GM18870 (cell line): Measurements from ENCODE around the gene SKP1.

Experiments used
- ATAC-seq: cut with Tn5 transposase; IDR thresholded peaks from one replicate; pipeline ENCODE4 v1.9.1; 2021; ENCODE audit warnings: moderate library complexity; ENCODE audit not compliant: unreplicated experiment

Gene SKP1

DNA sequence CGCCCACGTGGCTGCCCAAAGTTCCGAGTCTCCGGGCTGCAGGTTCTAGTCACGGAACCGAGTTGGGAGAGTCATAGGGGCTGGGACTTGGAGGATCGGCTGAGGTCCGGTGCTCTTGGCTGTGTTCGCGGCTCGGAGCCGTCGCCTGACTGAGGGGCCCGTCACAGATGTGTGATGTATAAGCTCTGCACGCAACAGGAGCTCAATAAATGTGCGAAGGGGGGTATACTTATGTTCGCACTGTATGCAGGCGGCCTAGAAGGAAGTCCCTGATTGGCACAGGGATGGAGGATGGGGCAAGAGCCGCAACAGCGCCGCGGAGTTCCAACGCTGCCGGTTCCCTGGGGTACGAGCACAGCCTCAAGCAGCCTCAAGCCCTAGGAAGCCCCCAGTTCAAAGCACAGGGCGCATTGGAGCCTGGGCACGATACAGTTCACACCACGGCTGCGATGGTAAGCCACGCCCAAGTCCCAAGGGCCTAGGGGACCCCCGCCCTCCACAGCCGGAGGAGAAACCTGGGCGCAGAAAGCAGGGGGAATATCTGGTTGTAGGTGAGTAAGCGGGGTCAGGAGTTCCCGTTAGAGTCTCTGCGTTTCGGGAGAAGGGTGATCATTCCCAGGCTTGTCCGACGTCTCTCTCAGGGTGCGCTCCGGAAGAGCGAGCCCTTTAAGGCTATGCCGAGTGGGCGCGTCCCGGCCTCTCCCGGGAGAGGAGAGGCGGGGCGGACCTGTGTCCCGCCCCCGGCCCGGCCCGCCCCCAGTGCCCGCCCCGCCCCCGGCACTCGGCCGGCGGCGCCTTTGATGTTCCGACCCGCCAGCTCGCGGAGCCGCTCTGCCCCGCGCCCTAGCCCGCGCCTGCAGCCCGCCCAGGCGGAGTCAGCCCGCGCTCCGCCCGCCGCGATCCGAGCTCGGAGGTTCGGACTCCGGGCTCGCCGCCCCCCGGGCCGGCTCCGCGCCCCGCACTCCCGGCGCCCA, 62.6 kb downstream of the SKP1 start, which contains the start of gene TCF7:
TSS of gene TCF7 (plus strand) at position 780 of the 974 bp plus-strand sequence. CDS start 226 bp downstream, outside the sequence.
- peak; percentile 52 for ATAC-seq

DNA sequence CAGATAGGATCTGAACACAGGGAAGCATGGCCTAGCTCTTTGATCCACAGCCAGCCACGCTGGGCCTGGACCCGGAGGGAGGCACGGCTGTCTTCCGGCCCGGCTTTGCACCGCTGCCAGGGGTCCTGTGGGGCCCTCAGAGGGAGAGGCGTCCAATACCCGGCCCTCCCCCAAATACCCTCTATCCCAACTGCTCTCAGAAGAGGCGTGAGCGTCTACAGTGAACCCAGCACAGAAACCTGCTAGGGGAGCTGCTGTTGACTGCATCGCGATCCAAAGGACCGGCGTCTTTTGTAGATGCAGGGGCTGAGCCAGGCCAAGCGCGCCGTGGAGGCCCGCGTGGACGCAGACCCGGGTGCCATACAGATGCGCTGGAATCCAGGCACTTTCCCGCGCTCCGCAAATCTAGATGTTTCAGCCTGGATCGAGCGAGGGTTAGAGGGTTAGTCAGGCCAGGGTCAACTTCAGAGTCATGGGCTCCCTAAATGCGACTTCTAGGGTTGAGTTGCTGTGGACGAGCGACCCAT, 63.3 kb downstream of the SKP1 start:
- no peak for ATAC-seq

DNA sequence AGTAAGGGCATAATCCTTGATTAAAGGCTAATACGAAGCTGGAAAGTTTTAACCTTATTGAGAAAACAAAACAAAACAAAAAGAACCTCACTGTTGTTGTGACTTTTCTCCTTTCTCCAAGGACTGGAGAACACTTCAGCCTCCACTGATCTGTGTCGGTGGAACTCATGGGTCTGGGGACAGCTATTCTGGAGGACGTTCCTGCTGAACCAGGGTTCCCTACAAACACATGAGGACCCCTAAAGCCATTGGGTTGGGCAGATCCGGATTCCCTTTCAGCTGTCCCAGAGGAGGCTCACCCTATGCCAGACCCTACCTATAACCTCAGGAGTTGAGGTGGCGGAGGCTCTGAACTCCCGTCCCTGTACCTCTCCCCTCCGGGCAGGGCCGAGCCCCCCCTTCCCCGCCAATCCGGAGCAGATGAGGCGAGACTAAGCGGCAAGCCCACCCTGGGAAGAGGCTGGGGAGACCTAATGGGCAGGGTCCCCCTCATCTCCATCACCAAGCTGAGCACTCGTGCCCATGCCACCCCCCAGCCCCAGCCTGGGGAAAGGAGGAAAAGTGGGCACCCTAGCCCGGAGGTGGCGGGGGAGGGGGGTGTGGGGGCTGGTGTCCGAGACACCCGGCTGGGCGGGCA, 63.9 kb downstream of the SKP1 start:
- ATAC-seq = no peak

DNA sequence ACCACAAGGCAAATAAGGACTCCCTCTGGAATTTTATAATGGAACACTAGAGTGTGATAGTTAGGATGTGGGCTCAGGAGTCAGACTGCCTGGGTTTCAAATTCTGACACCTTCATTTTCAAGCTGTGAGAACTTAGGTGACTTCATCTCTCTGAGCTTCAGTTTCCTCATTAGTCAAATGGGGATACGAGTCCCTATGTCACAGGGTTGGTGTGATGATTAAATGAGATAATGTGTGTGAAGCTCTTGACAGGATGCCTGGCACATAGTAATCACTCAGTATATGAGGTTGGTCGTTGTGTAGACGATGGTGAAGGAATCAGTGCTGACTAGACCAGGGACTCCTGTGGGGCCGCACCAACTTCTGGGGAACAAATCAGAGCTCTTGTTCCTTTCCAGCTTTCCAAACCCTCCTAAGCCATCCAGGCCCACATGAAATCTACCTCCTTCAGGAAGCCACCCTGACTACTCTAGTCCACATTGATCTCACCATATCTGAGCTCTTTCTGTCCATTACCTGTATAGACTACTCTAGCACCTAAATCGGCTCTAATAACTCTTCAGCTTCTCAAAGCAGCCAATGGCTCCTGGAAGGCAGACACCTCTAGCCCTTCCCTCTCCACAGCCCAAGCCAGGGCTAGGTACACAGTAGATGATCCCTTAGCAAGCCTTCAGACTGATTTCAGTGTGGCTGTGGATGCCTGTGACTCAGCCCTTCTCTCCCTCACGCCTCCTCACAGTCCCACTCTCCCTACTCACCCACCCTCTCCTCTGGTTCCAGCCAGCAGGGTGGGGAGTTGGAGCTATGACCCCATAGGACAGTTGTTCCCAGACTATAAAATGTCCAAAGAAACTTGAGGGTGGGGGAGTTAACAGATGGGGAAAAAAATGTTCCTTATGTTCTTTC, 64.8 kb downstream of the SKP1 start:
- no peak for ATAC-seq

DNA sequence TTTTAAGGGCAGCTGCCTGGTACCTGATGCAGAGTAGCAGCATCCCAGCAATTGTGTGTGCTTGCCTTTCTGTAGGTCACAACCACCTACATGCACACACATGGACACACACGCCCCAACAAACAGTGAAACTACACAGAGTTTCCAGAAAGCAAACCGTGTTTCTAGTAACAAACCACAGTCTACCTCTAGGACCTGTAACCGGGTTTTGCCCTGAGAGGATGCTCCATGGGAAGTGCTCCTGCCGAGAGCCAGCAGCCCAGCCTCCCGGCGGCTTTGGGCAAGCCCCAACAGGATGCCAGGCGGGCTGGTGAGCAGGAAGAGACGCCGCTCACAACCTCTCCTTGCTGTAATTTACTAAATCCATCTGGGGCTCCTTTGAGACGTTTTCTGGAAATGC, 66.4 kb downstream of the SKP1 start:
- ATAC-seq = no peak

DNA sequence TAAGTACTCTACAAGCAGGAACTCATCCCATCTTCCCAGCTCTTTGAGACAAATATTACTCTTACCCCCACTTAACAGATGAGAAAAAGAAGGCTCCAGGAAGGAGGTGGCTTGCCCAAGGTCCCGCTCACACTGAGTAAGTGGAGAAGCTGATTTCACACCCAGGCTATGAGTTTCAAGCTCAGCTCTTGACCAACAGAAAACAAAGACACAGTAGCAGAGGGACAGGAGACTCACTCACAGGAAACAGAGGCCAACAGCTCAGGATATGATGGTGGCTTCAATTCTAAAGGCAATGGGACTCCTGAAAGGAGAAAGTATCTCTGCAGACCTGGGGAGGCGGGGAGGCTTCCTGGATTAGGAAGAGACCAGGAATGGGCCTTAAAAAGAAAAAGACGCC, 69.0 kb downstream of the SKP1 start:
- no peak for ATAC-seq

DNA sequence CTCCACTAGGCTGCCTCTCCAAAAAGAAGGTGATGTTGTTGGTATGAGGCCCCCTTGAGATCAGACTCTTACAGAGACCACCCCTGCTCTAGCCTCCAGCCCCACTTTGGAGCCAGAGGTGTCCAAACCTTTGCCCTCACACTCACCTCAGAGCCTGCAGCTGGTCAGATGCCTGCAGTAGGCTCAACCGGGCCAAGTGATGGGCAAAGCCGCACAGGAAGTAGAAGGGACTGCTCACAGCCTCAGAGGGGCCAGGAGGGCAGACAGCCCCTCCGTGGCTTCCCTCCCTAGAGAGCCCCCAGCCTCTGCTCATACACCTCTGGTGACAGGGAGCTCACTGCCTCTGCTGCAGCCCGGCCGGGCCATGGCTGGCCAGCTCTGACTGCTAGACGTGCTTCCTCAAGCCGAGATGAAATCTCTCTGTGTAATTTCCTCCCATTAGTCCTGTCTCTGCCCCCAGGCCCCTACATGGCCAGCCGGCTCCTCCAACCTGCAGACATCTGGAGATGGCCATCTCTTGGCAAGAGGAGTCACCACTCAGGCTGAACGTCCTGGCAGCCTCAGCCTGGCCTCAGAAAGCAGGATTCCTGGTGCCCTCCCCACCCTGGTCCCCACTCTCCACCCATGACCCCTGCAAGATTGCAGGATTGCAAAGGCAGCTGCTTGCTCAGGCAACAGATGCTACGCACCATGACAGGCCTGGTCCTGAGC, 69.6 kb downstream of the SKP1 start:
- ATAC-seq = no peak

DNA sequence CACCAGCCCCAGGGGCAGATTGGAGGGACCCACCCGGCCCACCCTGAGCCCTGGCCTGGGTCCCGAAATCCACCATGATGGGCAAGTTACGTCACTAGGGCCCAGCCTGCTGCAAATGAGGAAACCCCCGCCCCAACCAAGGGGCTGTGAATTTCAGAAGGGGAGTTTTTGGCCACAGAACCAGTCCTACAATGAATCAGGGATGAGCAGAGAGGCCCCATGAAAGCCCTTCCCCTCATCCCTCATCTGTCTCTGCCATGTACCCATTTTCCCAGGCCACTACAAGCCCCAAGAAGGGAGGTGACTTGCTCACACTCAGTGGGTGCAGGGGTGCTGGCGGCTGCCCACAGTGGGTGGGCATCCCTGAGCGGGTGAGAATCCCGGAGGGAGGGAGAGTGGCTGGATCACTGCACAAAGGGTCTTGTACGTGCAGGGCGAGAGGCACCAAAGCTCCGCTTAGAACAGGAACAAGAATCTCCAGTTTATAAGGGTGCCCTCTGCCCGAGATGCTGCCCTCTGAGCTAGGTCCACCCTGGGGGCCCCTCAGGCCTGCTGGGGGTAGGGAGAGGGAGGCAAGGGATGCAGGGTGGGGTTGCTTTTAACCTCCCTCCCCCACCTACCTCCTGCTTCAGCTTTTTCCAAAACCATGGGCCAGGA, 72.6 kb downstream of the SKP1 start:
- no peak for ATAC-seq

DNA sequence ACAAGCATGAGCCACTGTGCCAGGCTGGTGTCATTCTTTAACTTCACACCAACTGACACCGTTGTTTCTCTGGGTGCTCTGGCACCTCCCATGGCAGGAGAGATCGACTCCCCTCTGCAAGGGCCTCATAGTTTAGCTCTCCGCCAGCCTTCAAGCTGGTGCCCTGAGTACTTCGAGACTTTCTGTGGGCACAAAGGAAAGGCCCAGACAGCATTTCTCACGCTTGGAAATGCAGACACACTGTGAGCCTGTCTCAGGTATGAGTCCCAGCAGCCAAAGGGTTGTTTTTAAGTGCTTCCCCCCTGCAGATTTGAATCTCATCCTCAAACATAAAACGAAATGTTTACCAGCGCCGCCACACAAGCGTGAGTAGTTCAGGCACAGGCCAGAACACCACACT, 73.4 kb downstream of the SKP1 start:
- no peak for ATAC-seq

DNA sequence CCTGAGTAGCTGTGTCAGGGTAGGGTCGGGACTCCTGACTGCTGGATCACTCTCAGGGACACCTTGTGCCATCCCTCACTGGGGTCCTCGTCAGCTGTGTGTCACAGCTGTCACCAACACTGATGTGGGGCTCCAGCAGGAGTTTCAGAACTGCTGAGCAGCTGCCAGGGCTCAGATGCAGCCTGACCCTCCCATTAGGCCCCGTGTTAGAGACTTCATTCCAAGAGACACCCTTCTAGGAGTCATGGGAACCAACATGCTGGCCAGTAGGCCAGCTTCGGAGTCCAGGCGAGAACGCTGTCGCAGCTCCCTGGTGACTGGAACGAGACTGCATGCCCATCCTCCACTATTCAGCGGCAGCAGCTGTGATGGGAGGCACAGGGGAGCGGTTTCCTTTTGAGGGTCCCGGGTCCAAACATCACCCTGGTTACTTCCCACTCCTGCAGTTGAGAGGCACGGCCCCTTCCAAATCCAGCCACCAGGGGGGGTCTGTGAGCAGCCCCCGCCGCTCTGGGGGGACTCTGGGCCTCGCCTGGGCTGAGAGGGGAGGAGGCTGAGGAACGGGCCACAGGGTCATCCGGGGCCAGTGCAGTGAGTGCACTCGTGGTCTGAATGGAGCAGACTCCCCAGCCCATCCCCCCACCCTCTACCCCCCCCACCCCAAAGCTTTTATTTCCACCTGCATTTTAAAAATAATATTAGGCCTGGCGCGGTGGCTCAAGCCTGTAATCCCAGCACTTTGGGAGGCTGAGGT, 74.9 kb downstream of the SKP1 start:
- ATAC-seq = no peak

DNA sequence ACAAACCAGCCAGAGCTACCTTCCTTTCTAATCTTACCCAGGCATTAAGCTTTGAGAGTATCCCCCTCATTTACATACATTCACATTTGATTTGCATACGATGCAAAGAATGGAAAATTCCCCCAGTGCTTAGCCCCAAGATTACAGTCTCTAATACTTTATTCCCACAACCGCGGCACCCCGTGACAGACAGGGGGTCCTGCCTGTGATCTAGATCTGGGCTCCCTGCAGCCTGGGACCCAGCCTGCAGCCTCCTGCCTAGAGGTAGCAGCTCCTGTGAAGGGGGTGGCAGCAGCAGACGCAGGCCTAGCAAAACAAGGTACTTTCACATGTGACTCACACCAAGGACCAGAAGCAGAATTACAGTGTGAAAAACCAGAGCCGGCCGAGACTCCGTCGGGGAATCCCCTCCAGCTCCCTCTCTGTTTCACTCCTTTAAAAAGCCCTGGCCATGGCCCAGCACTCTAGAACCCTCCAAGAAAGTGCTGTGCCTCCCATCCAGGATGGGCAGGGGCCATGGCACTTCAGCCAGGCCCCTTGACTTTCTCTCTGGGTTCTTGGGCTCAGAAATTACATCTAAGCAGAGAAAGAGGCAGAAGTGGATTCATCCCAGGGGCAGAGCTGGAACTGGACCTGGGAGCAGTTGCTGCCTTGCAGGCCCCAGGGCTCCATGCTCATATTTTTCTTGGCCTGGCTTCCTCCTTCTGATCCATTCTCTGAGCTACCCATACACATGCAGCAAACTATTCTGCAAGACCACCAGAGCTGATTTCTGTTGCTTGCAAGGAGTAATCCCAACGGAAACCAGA, 76.3 kb downstream of the SKP1 start:
- peak; percentile 80 for ATAC-seq

DNA sequence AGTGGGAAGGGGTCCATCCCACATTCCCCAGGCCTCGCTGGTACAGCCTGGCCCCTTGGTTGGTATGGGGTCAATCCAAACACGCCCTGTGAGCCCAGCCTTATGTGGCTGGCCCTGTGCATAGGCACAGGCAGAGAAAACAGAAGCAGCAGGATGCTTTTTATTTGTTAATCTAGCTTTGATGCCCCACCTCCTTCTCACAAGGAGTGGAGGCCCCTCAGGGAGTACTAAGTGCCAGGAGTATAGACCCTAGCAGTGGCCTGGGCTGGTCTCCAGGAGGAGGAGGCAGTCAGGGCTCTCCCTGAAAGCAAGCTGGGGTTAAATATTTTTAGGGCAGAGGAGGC, 76.8 kb downstream of the SKP1 start:
- no peak for ATAC-seq

DNA sequence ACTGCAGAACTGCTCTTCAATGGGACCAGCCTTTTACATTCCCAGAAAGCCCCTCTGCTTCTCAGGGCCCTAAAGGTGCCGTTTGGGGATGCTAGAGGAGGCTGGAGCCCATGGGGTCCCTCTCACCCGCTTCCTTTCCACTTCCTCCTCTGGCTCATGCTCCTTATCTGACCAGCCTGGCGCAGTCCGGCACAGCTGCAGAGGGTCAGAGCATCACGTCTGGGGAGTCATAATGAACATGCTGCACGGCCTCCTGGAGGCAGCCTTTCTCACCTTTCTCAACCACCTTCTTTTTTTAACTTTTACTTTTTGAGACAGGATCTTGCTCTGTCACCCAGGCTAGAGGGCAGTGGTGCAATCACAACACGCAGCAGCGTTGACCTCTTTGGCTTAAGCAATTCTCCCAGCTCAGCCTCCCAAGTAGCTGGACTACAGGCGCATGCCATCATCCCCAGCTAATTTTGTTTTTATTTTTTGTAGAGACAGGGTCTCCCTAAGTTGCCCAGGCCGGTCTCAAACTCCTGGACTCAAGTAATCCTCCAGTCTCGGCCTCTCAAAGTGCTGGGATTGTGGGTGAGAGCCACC, 77.4 kb downstream of the SKP1 start:
- no peak for ATAC-seq
